22Rv1 (cell line): ENCODE results near the gene IL1B.

Source experiments
- H3K27ac ChIP-seq: fragments of 450-650 bp; 2 replicates; pipeline ENCODE4 v1.5.1; 2017
- CTCF ChIP-seq: fragments of 450-650 bp; IDR thresholded peaks from 2 replicates; pipeline ENCODE4 v1.5.1; 2017; ENCODE audit warnings: mild to moderate bottlenecking
- ZFX ChIP-seq: fragments of 450-650 bp; IDR thresholded peaks from 2 replicates; pipeline ENCODE4 v1.6.1; 2017; ENCODE audit warnings: antibody characterized with exemption, borderline replicate concordance

Gene IL1B

GRCh38 chr2:112800881-112801583, 35.5 kb downstream of the IL1B start:
- no peak overlapping the region for H3K27ac ChIP-seq
- TF ChIP-seq CTCF (no peak), ZFX (no peak)

- TF ChIP-seq CTCF: no peak
- no peak for TF ChIP-seq ZFX
- no peak overlapping the region for H3K27ac ChIP-seq
These were observed 37.3 kb downstream of the IL1B start for GRCh38 chr2:112798979-112799975.

GRCh38 chr2:112796486-112796885, 40.1 kb downstream of the IL1B start:
- H3K27ac ChIP-seq: no peak overlapping the region
- TF ChIP-seq CTCF (no peak), ZFX (no peak)

GRCh38 chr2:112795774-112796173, 40.8 kb downstream of the IL1B start:
- TF ChIP-seq CTCF: no peak
- no peak for TF ChIP-seq ZFX
- H3K27ac ChIP-seq: no peak overlapping the region

- no peak overlapping the region for H3K27ac ChIP-seq
- TF ChIP-seq ZFX (no peak), CTCF (no peak)
These were observed 41.7 kb downstream of the IL1B start for GRCh38 chr2:112794841-112795240.

- no peak overlapping the region for H3K27ac ChIP-seq
These were observed 42.3 kb downstream of the IL1B start for GRCh38 chr2:112794131-112794733.

More at GRCh38 chr2:112794131-112794733, 42.3 kb downstream of the IL1B start:
- TF ChIP-seq CTCF: no peak
- no peak for TF ChIP-seq ZFX
